ENCODE results near the gene METTL13. TPM values are rescaled to one million over a fixed set of nuclear protein-coding genes. Genes with fewer than 3 reads are reported as not detected.

Gene METTL13
- polyA plus RNA-seq, 3 donors, result 8.8 to 18.5 (median 16.0) TPM

GRCh38 chr1:171801487-171801891, 20.0 kb downstream of the METTL13 start:
- no peak overlapping the region for H3K27ac Mint-ChIP-seq
- Histone ChIP-seq H3K27ac (ENCODE audit: low read depth in 1 of 2, low read length in 2 of 2) (no peak overlapping the region), H3K27me3 (ENCODE audit: control insufficient read depth in 2 of 2, insufficient read depth in 2 of 2, low read length in 2 of 2) (no peaks in the 10 kb centered on the region), H3K9me3 (replicated peaks in 1 of 2; ENCODE audit: control insufficient read depth in 1 of 2, insufficient read depth in 1 of 2, low read length in 2 of 2) (no peaks in the 10 kb centered on the region), H3K4me1 (ENCODE audit: control insufficient read depth in 1 of 2, insufficient read depth in 2 of 2, low read length in 2 of 2) (peaks cover 9 to 12% of the 10 kb centered on the region in 2 donors), H3K9ac (ENCODE audit: insufficient read depth, low read length, poor library complexity, severe bottlenecking) (no peak overlapping the region), H3K36me3 (replicated peaks in 1 of 2; ENCODE audit: control insufficient read depth in 1 of 2, insufficient read depth in 2 of 2, low read length in 2 of 2) (peaks cover 19 to 41% of the 10 kb centered on the region in 2 donors), H3K4me2 (replicated peaks; ENCODE audit: extremely low read depth, low read length, poor library complexity, severe bottlenecking) (no peak overlapping the region), H3K79me2 (ENCODE audit: insufficient read depth, low read length) (no peaks in the 10 kb centered on the region), H4K20me1 (ENCODE audit: insufficient read depth, low read length) (no peaks in the 10 kb centered on the region), H3K4me3 (replicated peaks in 1 of 3; ENCODE audit: low read depth in 2 of 3, low read length in 3 of 3) (no peak overlapping the region), H2AFZ (ENCODE audit: insufficient read depth, low read depth, low read length, poor library complexity, severe bottlenecking) (no peak overlapping the region)
- peaks cover 37% of the 10 kb centered on the region for H3K4me1 Mint-ChIP-seq
- TF ChIP-seq, protein P1, sequence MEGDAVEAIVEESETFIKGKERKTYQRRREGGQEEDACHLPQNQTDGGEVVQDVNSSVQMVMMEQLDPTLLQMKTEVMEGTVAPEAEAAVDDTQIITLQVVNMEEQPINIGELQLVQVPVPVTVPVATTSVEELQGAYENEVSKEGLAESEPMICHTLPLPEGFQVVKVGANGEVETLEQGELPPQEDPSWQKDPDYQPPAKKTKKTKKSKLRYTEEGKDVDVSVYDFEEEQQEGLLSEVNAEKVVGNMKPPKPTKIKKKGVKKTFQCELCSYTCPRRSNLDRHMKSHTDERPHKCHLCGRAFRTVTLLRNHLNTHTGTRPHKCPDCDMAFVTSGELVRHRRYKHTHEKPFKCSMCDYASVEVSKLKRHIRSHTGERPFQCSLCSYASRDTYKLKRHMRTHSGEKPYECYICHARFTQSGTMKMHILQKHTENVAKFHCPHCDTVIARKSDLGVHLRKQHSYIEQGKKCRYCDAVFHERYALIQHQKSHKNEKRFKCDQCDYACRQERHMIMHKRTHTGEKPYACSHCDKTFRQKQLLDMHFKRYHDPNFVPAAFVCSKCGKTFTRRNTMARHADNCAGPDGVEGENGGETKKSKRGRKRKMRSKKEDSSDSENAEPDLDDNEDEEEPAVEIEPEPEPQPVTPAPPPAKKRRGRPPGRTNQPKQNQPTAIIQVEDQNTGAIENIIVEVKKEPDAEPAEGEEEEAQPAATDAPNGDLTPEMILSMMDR (IDR thresholded peaks at IDR 0.05), result peak; percentile 70
- peaks cover 25 to 36% of the 10 kb centered on the region in 2 donors for H3K36me3 Mint-ChIP-seq
- no peaks in the 10 kb centered on the region for H3K9me3 Mint-ChIP-seq
- H3K4me3 Mint-ChIP-seq, result no peak overlapping the region
- DNase-seq, result peak in 2 of 3 donors; percentile 18 to 21
- 0% methylated on average over 1 of the region's 2 CpGs for WGBS (ENCODE audit: insufficient coverage)
- H3K27me3 Mint-ChIP-seq (ENCODE audit: low read depth in 3 of 3), result peaks cover 0 to 2% (median 0%) of the 10 kb centered on the region in 3 donors
- intact Hi-C loops (cut with micrococcal nuclease), result loop anchor here (5.0 to 10.0 kb wide), 2 partner anchors 183 to 596 kb away; no protein-coding TSS in a partner anchor

DNA sequence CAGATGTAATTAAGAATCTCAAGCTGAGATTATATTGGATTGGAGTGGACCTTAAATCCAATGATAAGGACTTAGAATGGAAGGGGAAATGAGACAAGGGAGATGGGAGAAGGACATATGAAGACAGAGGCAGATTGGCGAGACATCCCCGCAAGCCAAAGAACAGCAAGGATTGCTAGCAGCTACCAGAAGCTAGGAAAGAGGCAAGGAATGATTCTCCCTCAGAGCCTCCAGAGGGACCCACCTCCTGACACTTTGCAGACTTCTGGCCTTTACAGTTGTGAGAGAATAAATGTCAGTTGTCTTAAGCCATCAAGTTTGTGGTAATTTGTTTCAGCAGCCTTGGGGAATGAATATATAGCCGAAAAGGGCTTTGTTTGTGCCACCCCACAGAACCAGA, 20.7 kb downstream of the METTL13 start:
- 70% methylated on average over 2 of the region's 3 CpGs for WGBS (ENCODE audit: insufficient coverage)
- intact Hi-C loops (cut with micrococcal nuclease), result loop anchor here (5.0 to 10.0 kb wide), 2 partner anchors 183 to 595 kb away; no protein-coding TSS in a partner anchor

More for the DNA sequence above, 20.7 kb downstream of the METTL13 start:
- Histone ChIP-seq H3K79me2 (ENCODE audit: insufficient read depth, low read length) (no peaks in the 10 kb centered on the region), H3K4me2 (replicated peaks; ENCODE audit: extremely low read depth, low read length, poor library complexity, severe bottlenecking) (no peak overlapping the region), H3K27ac (ENCODE audit: low read depth in 1 of 2, low read length in 2 of 2) (no peak overlapping the region), H3K9ac (ENCODE audit: insufficient read depth, low read length, poor library complexity, severe bottlenecking) (no peak overlapping the region), H3K4me3 (replicated peaks in 1 of 3; ENCODE audit: low read depth in 2 of 3, low read length in 3 of 3) (no peak overlapping the region), H4K20me1 (ENCODE audit: insufficient read depth, low read length) (no peaks in the 10 kb centered on the region), H2AFZ (ENCODE audit: insufficient read depth, low read depth, low read length, poor library complexity, severe bottlenecking) (no peak overlapping the region), H3K9me3 (replicated peaks in 1 of 2; ENCODE audit: control insufficient read depth in 1 of 2, insufficient read depth in 1 of 2, low read length in 2 of 2) (no peaks in the 10 kb centered on the region), H3K27me3 (ENCODE audit: control insufficient read depth in 2 of 2, insufficient read depth in 2 of 2, low read length in 2 of 2) (no peaks in the 10 kb centered on the region), H3K4me1 (ENCODE audit: control insufficient read depth in 1 of 2, insufficient read depth in 2 of 2, low read length in 2 of 2) (peaks cover 9 to 12% of the 10 kb centered on the region in 2 donors), H3K36me3 (replicated peaks in 1 of 2; ENCODE audit: control insufficient read depth in 1 of 2, insufficient read depth in 2 of 2, low read length in 2 of 2) (peaks cover 12 to 34% of the 10 kb centered on the region in 2 donors)
- Mint-ChIP-seq H3K9me3 (peaks cover 0 to 2% (median 0%) of the 10 kb centered on the region in 7 donors), H3K4me1 (peaks cover 41% of the 10 kb centered on the region), H3K4me3 (no peak overlapping the region), H3K36me3 (peaks cover 18 to 29% of the 10 kb centered on the region in 2 donors), H3K27ac (no peak overlapping the region), H3K27me3 (ENCODE audit: low read depth in 3 of 3) (peaks cover 0 to 4% (median 0%) of the 10 kb centered on the region in 3 donors)
- TF ChIP-seq, protein P1 (IDR thresholded peaks at IDR 0.05), result no peak
- DNase-seq, result no peak

Measured in CD14-positive monocyte (primary cell).